Measurements from ENCODE around the gene MTUS2.

MTUS2 gene

DNA sequence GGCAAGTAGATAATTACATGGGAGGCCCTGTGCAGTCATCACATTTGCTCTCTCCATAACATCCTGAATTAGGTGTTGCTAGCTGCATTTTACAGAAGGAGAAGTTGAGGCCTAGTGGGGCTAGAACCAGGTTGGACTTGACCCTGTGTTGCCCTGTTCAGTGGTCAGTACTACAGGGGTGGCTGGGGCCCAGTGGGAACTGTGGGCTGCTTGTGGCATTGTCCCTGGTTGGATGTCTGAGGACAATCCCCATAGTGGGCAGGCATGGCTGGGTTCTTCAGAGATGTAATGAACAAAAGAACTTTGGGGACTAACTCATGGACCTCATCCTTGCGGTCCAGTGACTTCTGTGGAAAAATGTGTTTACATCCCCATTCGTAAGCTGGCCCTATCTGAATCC is 38.9 kb downstream of the MTUS2 start:
- DNase-seq (ENCODE audit: low read depth) = no peak

GRCh38 chr13:28859717-28860116 is 39.6 kb downstream of the MTUS2 start:
- no peak for DNase-seq (ENCODE audit: low read depth)

DNA sequence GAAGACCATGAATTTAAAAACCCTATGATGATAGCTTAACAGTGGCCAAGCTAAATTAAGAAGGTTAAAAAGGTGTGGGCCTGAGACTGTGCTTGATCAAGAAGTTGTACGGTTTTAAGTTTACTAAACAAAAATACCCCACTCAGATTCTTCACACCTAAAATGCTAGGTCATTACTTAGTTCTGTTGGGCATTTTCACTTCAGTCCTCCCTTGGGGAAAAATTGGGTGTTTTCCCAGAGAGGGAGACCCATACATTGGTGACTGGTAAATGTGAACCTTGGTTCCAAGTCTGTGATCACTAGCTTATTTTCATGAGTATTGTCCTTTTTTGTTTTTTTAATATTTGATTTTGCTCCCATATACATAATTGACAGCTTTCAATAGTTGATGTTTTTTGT is 44.4 kb downstream of the MTUS2 start:
- DNase-seq (ENCODE audit: low read depth) = no peak

GRCh38 chr13:28865149-28865744 is 45.1 kb downstream of the MTUS2 start:
- no peak for DNase-seq (ENCODE audit: low read depth)

DNA sequence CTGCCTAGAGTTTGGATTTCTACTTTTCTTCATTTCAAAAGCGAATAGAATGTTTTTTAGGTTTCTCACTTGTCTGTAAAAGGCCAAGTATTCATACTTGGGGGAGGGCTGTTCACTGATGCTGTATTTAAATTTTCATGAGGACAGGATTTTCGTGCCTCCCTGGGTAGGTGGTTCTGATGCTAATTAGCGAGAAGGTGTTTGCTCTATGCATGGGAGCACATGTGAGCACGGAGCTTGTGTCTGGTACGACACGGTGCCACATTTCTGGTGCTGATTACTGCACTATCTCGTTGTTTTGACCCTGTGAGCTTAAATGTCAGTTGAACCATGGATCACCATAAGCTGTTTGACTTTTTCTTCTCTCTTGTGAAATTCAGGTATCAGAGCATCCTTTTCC is 45.8 kb downstream of the MTUS2 start:
- DNase-seq (ENCODE audit: low read depth) = no peak

DNA sequence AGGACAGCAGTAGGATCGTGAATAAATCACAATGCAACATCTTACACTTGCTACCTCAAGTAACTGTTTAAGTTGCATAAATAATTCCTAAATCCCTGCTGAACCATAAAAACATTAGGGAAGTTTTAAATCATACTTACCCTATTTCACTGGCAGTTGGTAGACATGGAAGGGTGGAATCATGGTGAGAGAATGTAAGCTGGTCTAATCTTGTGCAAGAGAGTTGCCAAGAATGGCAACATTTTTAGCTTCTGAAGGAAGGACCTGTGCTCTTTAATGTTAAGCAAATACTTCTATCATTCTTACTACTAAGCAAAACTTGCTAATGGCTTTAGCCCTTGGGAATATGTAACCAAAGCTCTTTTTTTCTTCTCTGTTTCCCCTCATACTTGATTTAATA is 46.8 kb downstream of the MTUS2 start:
- no peak for DNase-seq (ENCODE audit: low read depth)

GRCh38 chr13:28867564-28867963 is 47.4 kb downstream of the MTUS2 start:
- DNase-seq (ENCODE audit: low read depth) = no peak

DNA sequence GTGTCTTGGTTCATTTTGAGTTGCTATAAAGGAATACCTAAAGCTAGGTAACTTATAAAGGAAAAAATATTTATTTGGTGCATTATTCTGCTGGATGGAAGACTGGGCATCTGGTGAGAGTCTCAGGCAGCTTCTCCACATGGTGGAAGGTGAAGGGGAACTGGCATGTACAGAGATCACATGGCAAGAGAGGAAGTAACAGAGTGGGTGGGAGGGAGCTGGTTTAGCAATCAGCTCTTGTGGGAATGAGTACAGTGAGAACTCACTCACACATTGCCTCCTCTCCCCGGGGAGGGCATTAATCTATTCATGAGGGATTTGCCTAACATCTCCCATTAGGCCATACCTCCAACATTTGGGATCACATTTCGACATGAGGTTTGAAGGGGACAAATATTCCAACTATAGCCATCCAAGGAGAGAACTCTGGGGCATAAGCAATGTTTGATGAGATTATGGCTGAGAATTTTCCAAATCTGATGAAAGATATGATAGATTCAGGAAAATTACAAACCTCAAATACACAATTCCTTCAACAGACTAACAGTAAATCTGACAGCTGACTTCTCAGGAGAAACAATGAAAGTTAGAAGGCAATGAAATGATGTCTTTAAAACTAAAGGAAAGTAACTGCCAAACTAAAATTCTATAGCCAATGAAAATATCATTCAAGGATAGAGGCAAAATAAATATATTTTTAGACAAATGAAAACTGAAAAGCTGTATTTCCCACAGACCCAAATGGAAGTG is 52.5 kb downstream of the MTUS2 start:
- no peak for DNase-seq (ENCODE audit: low read depth)

GRCh38 chr13:28875846-28876615 is 55.9 kb downstream of the MTUS2 start:
- no peak for DNase-seq (ENCODE audit: low read depth)

GRCh38 chr13:28877408-28877807 is 57.3 kb downstream of the MTUS2 start:
- DNase-seq (ENCODE audit: low read depth) = no peak

GRCh38 chr13:28885181-28885580 is 65.0 kb downstream of the MTUS2 start:
- no peak for DNase-seq (ENCODE audit: low read depth)

DNA sequence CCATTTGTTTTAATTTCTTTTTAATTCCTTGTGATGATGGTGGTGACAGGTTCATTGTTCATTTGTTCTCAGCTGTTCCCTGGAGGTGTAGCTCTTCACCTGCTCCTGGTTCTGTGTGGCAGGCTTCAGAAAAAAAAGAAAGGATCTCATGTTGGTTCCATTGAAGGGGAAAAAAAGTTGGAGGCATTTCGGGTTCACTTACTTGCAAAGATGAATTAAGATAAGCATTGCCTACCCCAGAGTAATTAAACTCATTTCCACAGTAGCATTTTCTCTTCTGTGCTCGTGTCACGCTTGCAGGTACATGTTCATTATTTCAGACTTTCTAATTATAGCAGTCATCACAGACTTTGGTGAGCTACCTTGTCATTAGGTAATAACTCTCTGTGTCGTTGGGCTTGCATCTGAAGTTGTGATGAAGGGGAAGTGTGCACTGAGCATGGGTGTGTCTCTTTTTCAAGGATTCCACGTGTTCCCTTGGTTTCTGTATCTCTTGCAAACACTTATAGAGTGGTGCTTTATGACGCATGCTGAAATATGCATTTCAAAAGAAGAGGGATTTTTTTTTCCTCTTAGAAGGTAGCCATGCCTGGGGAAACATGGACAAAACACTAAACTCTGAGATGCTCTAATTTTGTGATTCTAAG is 69.1 kb downstream of the MTUS2 start:
- DNase-seq (ENCODE audit: low read depth) = no peak

GRCh38 chr13:28890712-28891111 is 70.6 kb downstream of the MTUS2 start:
- no peak for DNase-seq (ENCODE audit: low read depth)

- DNase-seq (ENCODE audit: low read depth) = no peak
These were observed 97.9 kb downstream of the MTUS2 start for GRCh38 chr13:28918030-28918429.

GRCh38 chr13:28922341-28922740 is 102.2 kb downstream of the MTUS2 start:
- DNase-seq (ENCODE audit: low read depth) = no peak

DNA sequence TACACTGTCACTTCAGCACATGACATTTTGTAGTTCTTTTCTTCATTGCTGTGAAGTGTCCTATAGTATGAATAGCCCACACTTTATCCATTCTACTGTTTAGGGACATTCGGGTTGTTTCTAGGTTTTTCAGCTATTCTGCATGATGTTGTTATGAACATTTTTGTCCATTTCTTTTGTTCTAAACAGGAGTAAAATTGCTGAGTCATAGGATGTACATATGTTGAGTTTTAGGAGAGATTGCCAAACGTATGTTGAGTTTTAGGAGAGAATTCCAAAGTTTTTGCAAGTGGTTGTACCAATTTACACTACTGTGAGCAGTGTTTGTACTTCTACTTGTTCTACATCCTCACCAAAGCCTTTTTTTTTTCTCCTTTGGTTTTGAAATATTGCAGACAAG is 115.0 kb downstream of the MTUS2 start:
- DNase-seq (ENCODE audit: low read depth) = no peak

- DNase-seq (ENCODE audit: low read depth) = no peak
These were observed 122.8 kb downstream of the MTUS2 start for GRCh38 chr13:28942906-28943305.

DNA sequence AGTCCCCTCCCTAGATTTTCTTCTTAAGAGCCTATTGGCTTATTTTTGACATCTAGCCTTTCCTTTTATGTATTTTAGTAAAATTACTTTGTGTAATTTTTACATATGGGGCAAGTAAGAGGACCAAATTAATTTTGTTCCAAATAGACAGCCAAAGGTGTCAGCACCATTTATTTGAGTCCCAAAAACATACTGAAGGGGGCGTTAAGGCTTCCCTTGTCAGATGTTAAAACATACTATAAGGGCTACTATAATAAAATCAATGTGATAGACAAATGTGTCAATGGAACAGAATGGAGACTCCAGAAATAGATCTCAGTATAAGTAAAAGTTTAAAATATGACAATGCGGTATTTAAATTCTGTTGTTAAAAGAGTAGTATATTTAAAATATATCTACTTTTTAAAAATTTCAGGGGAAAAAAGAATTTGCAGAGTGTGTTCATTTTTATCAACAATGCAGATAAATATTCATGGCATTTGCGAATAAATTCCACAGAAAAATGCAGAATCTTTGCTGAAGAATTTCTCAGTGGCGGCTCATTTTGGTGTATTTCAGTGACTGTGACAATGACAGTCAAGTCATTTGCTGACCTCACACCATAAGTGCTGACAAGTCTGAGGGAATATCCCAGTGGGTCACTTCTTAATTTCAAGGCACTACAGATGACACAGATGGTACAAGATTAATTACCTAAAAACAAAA is 133.7 kb downstream of the MTUS2 start:
- DNase-seq (ENCODE audit: low read depth) = no peak

DNA sequence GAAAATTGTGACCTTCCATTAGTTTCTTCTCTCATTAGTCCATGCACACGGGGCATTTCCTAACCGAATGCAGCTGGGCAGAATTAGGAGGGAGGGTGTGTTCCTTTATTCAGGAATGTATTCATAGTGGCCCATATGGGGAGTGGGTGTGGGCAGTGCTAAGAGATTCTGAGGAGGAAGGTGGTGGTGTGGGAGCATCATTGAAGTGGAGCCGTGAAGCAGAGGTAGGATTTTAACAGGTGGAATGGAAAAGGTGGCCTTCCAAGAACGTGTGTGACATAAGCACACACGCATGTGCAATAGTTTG is 134.2 kb downstream of the MTUS2 start:
- DNase-seq (ENCODE audit: low read depth) = no peak

DNA sequence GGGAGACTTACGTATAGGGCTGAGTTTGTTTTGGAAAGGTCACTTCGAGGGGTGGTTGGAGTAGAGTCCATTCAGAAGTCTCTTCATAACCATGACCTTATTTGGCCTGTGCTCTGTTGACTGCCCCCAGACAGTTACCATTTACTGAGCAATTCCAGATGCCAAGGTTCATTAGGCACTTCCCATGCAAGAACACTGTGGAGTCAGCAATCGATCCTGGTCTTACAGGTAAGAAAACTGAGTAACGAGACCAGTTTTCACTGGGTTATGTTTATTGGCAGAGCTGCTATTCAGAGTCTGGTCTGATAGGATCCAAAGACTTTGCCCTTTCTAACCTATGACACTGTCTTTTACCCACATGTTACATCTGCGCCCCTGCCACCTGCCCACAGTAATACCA is 134.7 kb downstream of the MTUS2 start:
- no peak for DNase-seq (ENCODE audit: low read depth)

GRCh38 chr13:28955264-28955966 is 135.3 kb downstream of the MTUS2 start:
- no peak for DNase-seq (ENCODE audit: low read depth)

GRCh38 chr13:28958018-28958417 is 137.9 kb downstream of the MTUS2 start:
- DNase-seq (ENCODE audit: low read depth) = no peak

Data from activated T-helper 9 cell treated with anti-CD3 and anti-CD28 coated beads, Interleukin-2, amount 50 U/mL, for 16 hours (primary cell).